Panc1 (cell line): Measurements from ENCODE around the gene NEGR1. TPM values are rescaled to one million over a fixed set of nuclear protein-coding genes. Genes with fewer than 3 reads are reported as not detected.

ENCODE experiments used
- ATAC-seq: fragments of 200-7000 bp; cut with Tn5 transposase; 2 replicates; pipeline ENCODE4 v1.9.1; 2020; ENCODE audit warnings: mild to moderate bottlenecking, moderate library complexity
- BruUV-seq: library from RNA; stranded (reverse); fragments of 400-500 nt; replicated peaks from 2 replicates; lab custom pipeline; 2021; lab: Mats Ljungman, UMichigan
- CTCF ChIA-PET: fragments of 300-600 bp; sonication (Branson Sonifier 250); formaldehyde crosslinking; loops from one replicate; lab custom pipeline; 2022; ENCODE audit warnings: antibody characterized with exemption; lab: Charles Lee
- POLR2A ChIA-PET: fragments of 300-600 bp; sonication (Branson Sonifier 250); formaldehyde crosslinking; loops from one replicate; lab custom pipeline; 2022; ENCODE audit warnings: antibody characterized with exemption; lab: Charles Lee
- DNase-seq: peaks from one replicate; pipeline ENCODE4 v3.0.0-alpha.2; 2010; ENCODE audit warnings: low read depth, low spot score
- H3K27ac ChIP-seq: 2 replicates; pipeline ENCODE4 v1.5.1; 2011; ENCODE audit warnings: mild to moderate bottlenecking, low read length, inconsistent platforms
- H3K27me3 ChIP-seq: fragments of 200-500 bp; sonication (Bioruptor generic); 2 replicates; pipeline ENCODE4 v1.6.0; 2014; ENCODE audit warnings: low read length, inconsistent platforms; ENCODE audit not compliant: control insufficient read depth, insufficient read depth
- H3K36me3 ChIP-seq: fragments of 200-500 bp; sonication (Bioruptor generic); 2 replicates; pipeline ENCODE4 v1.5.1; 2014; ENCODE audit warnings: inconsistent platforms, mild to moderate bottlenecking, low read length, moderate library complexity; ENCODE audit not compliant: control insufficient read depth, insufficient read depth
- H3K4me1 ChIP-seq: 2 replicates; pipeline ENCODE4 v1.5.1; 2011; ENCODE audit warnings: inconsistent platforms, mild to moderate bottlenecking, low read length, moderate library complexity; ENCODE audit not compliant: control insufficient read depth, insufficient read depth
- H3K4me3 ChIP-seq, 2 experiments: 2 replicates each; pipeline ENCODE4 v1.5.1; 2011 to 2012; ENCODE audit warnings: low read depth in 2 of 2, low read length in 2 of 2, mild to moderate bottlenecking in 2 of 2, inconsistent platforms in 1 of 2, moderate library complexity in 1 of 2
- H3K9me3 ChIP-seq: fragments of 200-500 bp; sonication (Bioruptor generic); 2 replicates; pipeline ENCODE4 v1.5.1; 2014; ENCODE audit warnings: low read depth, mild to moderate bottlenecking, inconsistent platforms, low read length, moderate library complexity; ENCODE audit not compliant: control insufficient read depth, insufficient read depth
- CTCF ChIP-seq: fragments of 450-650 bp; IDR thresholded peaks from 2 replicates; pipeline ENCODE4 v1.5.1; 2017; ENCODE audit warnings: mild to moderate bottlenecking
- POLR2AphosphoS5 ChIP-seq: IDR thresholded peaks from 2 replicates; pipeline ENCODE4 v1.6.1; 2012; ENCODE audit warnings: mild to moderate bottlenecking, low read depth, low read length, moderate library complexity
- REST ChIP-seq, 2 experiments: IDR thresholded peaks; 2 replicates each; pipeline ENCODE4 v1.6.1; 2011 to 2012; ENCODE audit warnings: low read depth in 2 of 2, control low read depth in 1 of 2, low read length in 1 of 2, mild to moderate bottlenecking in 1 of 2, moderate library complexity in 1 of 2; ENCODE audit not compliant: insufficient read depth in 1 of 2
- SIN3A ChIP-seq: IDR thresholded peaks from 2 replicates; pipeline ENCODE4 v1.6.1; 2012; ENCODE audit warnings: low read depth, mild to moderate bottlenecking, low read length, moderate library complexity, borderline replicate concordance; ENCODE audit not compliant: insufficient read depth
- TCF7L2 ChIP-seq: IDR thresholded peaks from 2 replicates; pipeline ENCODE4 v1.6.1; 2011; ENCODE audit warnings: mild to moderate bottlenecking, low read depth, low read length, inconsistent platforms
- in situ Hi-C: cut with HindIII; loops from 2 replicates; pipeline ENCODE4 v1.10.0; 2016; ENCODE audit warnings: low sequenced_read_pairs, low pct_unique_long_range_greater_than_20kb
- intact Hi-C: fragments of 100-400 bp; cut with micrococcal nuclease; formaldehyde crosslinking; loops from one replicate; pipeline ENCODE4 v1.10.0; 2022; ENCODE audit not compliant: unreplicated experiment
- total RNA-seq: library from RNA; stranded (reverse); gene quantifications from one replicate; pipeline ENCODE4 v1.2.1, GENCODE V29; 2021; ENCODE audit not compliant: unreplicated experiment

Gene NEGR1
- total RNA-seq, 1 experiment from 2014 or later: 2.7 TPM

GRCh38 chr1:71788113-71788512, 494.2 kb downstream of the NEGR1 start:
- Histone ChIP-seq H3K9me3 (no peaks in the 10 kb centered on the region), H3K27ac (no peak overlapping the region), H3K27me3 (no peaks in the 10 kb centered on the region), H3K4me1 (no peaks in the 10 kb centered on the region), H3K36me3 (no peaks in the 10 kb centered on the region), H3K4me3 (no peak overlapping the region)
- no TSS peak for BruUV-seq
- in situ Hi-C loops: no loop called here
- ChIA-PET CTCF (no interaction called here), POLR2A (no interaction called here)
- intact Hi-C loops: no loop called here
- no peak for DNase-seq
- no peak for ATAC-seq
- no peak for TF ChIP-seq POLR2AphosphoS5
- TF ChIP-seq REST (IDR thresholded peaks at IDR 0.05; ENCODE audit: insufficient read depth in 1 of 2, low read depth in 2 of 2, low read length in 1 of 2): no peak
- no peak for TF ChIP-seq TCF7L2
- TF ChIP-seq CTCF: no peak
- no peak for TF ChIP-seq SIN3A

- no peak for ATAC-seq
These were observed 494.6 kb downstream of the NEGR1 start for GRCh38 chr1:71787699-71788098.

GRCh38 chr1:71786218-71786617, 496.1 kb downstream of the NEGR1 start:
- in situ Hi-C loops: no loop called here
- ATAC-seq: no peak

More at GRCh38 chr1:71787699-71788098, 494.6 kb downstream of the NEGR1 start:
- no TSS peak for BruUV-seq
- Histone ChIP-seq H3K4me1 (no peaks in the 10 kb centered on the region), H3K4me3 (no peak overlapping the region), H3K9me3 (no peaks in the 10 kb centered on the region), H3K27ac (no peak overlapping the region), H3K36me3 (no peaks in the 10 kb centered on the region), H3K27me3 (no peaks in the 10 kb centered on the region)
- intact Hi-C loops (no loop called here), in situ Hi-C loops (no loop called here)
- POLR2A ChIA-PET: no interaction called here
- CTCF ChIA-PET: no interaction called here
- no peak for TF ChIP-seq SIN3A
- no peak for DNase-seq

More at GRCh38 chr1:71786218-71786617, 496.1 kb downstream of the NEGR1 start:
- DNase-seq: no peak
- Histone ChIP-seq H3K36me3 (no peaks in the 10 kb centered on the region), H3K9me3 (no peaks in the 10 kb centered on the region), H3K27me3 (no peaks in the 10 kb centered on the region), H3K27ac (no peak overlapping the region), H3K4me3 (no peak overlapping the region), H3K4me1 (no peaks in the 10 kb centered on the region)
- no TSS peak for BruUV-seq
- TF ChIP-seq TCF7L2 (no peak), CTCF (no peak), POLR2AphosphoS5 (no peak), SIN3A (no peak), REST (IDR thresholded peaks at IDR 0.05; ENCODE audit: insufficient read depth in 1 of 2, low read depth in 2 of 2, low read length in 1 of 2) (no peak)
- intact Hi-C loops: no loop called here
- CTCF ChIA-PET: interaction anchor here (0.6 kb wide), 1 partner anchor 231 kb away, joined by 5 read pairs; no protein-coding TSS in a partner anchor
- POLR2A ChIA-PET: no interaction called here
